HepG2 (cell line): Measurements from ENCODE around the gene ADGRB3. TPM values are rescaled to one million over a fixed set of nuclear protein-coding genes. Genes with fewer than 3 reads are reported as not detected.

Experiments
- AHR ChIP-seq: IDR thresholded peaks from 2 replicates; pipeline ENCODE4 v1.6.1; 2018; ENCODE audit warnings: missing genetic modification reagents, missing compliant biosample characterization
- ARID3A ChIP-seq: IDR thresholded peaks from 2 replicates; pipeline ENCODE4 v1.6.1; 2012; ENCODE audit warnings: low read depth, low read length, improper control_type of control experiment
- IRF2 ChIP-seq: IDR thresholded peaks from 2 replicates; pipeline ENCODE4 v1.6.1; 2018; ENCODE audit warnings: missing genetic modification reagents, missing compliant biosample characterization
- MNT ChIP-seq: fragments of 450-650 bp; IDR thresholded peaks from 2 replicates; pipeline ENCODE4 v1.6.1; 2016
- MXI1 ChIP-seq: IDR thresholded peaks from 3 replicates; pipeline ENCODE4 v1.6.1; 2012; ENCODE audit warnings: low read depth, low read length, inconsistent platforms, borderline replicate concordance
- SMC3 ChIP-seq: IDR thresholded peaks from 2 replicates; pipeline ENCODE4 v1.6.1; 2011; ENCODE audit warnings: low read length, improper control_type of control experiment
- TEAD2 ChIP-seq: sonication (generic); formaldehyde crosslinking; IDR thresholded peaks from 2 replicates; pipeline ENCODE4 v1.9.0; 2021; ENCODE audit warnings: missing genetic modification reagents
- ZBTB40 ChIP-seq, 2 experiments: fragments of 450-650 bp in 1 of 2; sonication (generic) in 1 of 2; formaldehyde crosslinking in 1 of 2; IDR thresholded peaks; 2 replicates each; pipeline versions ENCODE4 v1.6.1 to v1.8.0; 2016 to 2022; ENCODE audit warnings: antibody characterized with exemption in 1 of 2, mild to moderate bottlenecking in 1 of 2, missing genetic modification reagents in 1 of 2
- polyA plus RNA-seq, 8 experiments: library from polyadenylated mRNA; depleted of rRNA in 3 of 8; stranded (reverse) in 7 of 8; unstranded in 1 of 8; fragments of >200 nt; fragmentation: Illumina TruSeq in 4 of 8; extraction: Trizol in 4 of 8; gene quantifications; 2 replicates each; pipeline versions ENCODE4 v1.2.1 to v1.2.3, GENCODE V29; 2011 to 2016; ENCODE audit warnings: low read depth in 4 of 8, missing spikeins in 1 of 8, mixed read lengths in 1 of 8; ENCODE audit not compliant: insufficient read depth in 1 of 8
- total RNA-seq, 5 experiments: library from RNA; depleted of rRNA; stranded (reverse); fragments of >200 nt; fragmentation: Illumina TruSeq; extraction: Trizol; gene quantifications; 2 replicates each; pipeline ENCODE4 v1.2.3, GENCODE V29; 2016; ENCODE audit warnings: low read depth in 1 of 5
- TF ChIP-seq, protein P1 (sequence below): sonication (generic); formaldehyde crosslinking; conservative IDR thresholded peaks from 2 replicates; pipeline ENCODE4 v1.4.0; 2020; ENCODE audit warnings: missing genetic modification reagents
- TF ChIP-seq, protein P2 (sequence below): IDR thresholded peaks from 2 replicates; pipeline ENCODE4 v1.6.1; 2016; ENCODE audit warnings: low read depth, missing genetic modification reagents, missing compliant biosample characterization

Gene ADGRB3
- total and polyA plus RNA-seq, 2 of the 13 experiments (the other 11 are each of a cell fraction or from before 2014, with no cell fraction given): not detected

- no peak for TF ChIP-seq MNT
- no peak for TF ChIP-seq MXI1
- no peak for TF ChIP-seq ARID3A
- TF ChIP-seq, protein P1, sequence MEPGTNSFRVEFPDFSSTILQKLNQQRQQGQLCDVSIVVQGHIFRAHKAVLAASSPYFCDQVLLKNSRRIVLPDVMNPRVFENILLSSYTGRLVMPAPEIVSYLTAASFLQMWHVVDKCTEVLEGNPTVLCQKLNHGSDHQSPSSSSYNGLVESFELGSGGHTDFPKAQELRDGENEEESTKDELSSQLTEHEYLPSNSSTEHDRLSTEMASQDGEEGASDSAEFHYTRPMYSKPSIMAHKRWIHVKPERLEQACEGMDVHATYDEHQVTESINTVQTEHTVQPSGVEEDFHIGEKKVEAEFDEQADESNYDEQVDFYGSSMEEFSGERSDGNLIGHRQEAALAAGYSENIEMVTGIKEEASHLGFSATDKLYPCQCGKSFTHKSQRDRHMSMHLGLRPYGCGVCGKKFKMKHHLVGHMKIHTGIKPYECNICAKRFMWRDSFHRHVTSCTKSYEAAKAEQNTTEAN: no peak
- TF ChIP-seq ZBTB40 (IDR thresholded peaks at IDR 0.05): no peak
- TF ChIP-seq ZBTB40 (CRISPR knock-in tag; IDR thresholded peaks at IDR 0.05): no peak
- TF ChIP-seq SMC3: no peak
- no peak for TF ChIP-seq TEAD2
- TF ChIP-seq AHR (CRISPR knock-in tag): no peak
- TF ChIP-seq, protein P2, sequence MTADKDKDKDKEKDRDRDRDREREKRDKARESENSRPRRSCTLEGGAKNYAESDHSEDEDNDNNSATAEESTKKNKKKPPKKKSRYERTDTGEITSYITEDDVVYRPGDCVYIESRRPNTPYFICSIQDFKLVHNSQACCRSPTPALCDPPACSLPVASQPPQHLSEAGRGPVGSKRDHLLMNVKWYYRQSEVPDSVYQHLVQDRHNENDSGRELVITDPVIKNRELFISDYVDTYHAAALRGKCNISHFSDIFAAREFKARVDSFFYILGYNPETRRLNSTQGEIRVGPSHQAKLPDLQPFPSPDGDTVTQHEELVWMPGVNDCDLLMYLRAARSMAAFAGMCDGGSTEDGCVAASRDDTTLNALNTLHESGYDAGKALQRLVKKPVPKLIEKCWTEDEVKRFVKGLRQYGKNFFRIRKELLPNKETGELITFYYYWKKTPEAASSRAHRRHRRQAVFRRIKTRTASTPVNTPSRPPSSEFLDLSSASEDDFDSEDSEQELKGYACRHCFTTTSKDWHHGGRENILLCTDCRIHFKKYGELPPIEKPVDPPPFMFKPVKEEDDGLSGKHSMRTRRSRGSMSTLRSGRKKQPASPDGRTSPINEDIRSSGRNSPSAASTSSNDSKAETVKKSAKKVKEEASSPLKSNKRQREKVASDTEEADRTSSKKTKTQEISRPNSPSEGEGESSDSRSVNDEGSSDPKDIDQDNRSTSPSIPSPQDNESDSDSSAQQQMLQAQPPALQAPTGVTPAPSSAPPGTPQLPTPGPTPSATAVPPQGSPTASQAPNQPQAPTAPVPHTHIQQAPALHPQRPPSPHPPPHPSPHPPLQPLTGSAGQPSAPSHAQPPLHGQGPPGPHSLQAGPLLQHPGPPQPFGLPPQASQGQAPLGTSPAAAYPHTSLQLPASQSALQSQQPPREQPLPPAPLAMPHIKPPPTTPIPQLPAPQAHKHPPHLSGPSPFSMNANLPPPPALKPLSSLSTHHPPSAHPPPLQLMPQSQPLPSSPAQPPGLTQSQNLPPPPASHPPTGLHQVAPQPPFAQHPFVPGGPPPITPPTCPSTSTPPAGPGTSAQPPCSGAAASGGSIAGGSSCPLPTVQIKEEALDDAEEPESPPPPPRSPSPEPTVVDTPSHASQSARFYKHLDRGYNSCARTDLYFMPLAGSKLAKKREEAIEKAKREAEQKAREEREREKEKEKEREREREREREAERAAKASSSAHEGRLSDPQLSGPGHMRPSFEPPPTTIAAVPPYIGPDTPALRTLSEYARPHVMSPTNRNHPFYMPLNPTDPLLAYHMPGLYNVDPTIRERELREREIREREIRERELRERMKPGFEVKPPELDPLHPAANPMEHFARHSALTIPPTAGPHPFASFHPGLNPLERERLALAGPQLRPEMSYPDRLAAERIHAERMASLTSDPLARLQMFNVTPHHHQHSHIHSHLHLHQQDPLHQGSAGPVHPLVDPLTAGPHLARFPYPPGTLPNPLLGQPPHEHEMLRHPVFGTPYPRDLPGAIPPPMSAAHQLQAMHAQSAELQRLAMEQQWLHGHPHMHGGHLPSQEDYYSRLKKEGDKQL (CRISPR knock-in tag): no peak
- TF ChIP-seq IRF2 (CRISPR knock-in tag): no peak
These were observed 355.2 kb downstream of the ADGRB3 start (continued) for GRCh38 chr6:68990317-68990716.
